Measurements from ENCODE around the gene CDK5RAP2.

GRCh38 chr9:120539951-120540350 is 40.0 kb downstream of the CDK5RAP2 start:
- TF ChIP-seq CTCF (conservative IDR thresholded peaks at IDR 0.05 in 1 of 2, IDR thresholded peaks at IDR 0.05 in 1 of 2; ENCODE audit: low read depth in 1 of 2, low read length in 2 of 2) = no peak
- TF ChIP-seq EZH2 (IDR thresholded peaks at IDR 0.05; ENCODE audit: low read length, missing control alignments) = no peak

Measured in fibroblast of lung (primary cell).